ENCODE data around the gene CHTF18. TPM values are rescaled to one million over a fixed set of nuclear protein-coding genes. Genes with fewer than 3 reads are reported as not detected.

Gene CHTF18
- total RNA-seq, 1 experiment from 2014 or later: 102 TPM

- Mint-ChIP-seq H3K4me1 (ENCODE audit: low read depth, unreplicated experiment) (no peaks in the 10 kb centered on the region), H3K9me3 (ENCODE audit: unreplicated experiment) (no peaks in the 10 kb centered on the region), H3K27ac (ENCODE audit: unreplicated experiment) (no peak overlapping the region), H3K36me3 (ENCODE audit: insufficient read depth, unreplicated experiment) (peaks cover 7% of the 10 kb centered on the region), H3K27me3 (ENCODE audit: insufficient read depth, unreplicated experiment) (no peaks in the 10 kb centered on the region), H3K4me3 (ENCODE audit: unreplicated experiment) (no peak overlapping the region)
- no peaks in the 10 kb centered on the region for H3K27me3 ChIP-seq (replicated peaks; ENCODE audit: control insufficient read depth, insufficient read depth, low read length)
- TF ChIP-seq CTCF (IDR thresholded peaks at IDR 0.05; ENCODE audit: insufficient read depth in 1 of 2, low read depth in 1 of 2, low read length in 1 of 2, severe bottlenecking in 1 of 2, unreplicated experiment in 1 of 2): peak; percentile 25 to 37
- no TSS peak for BruUV-seq (replicated peaks)
- no peaks in the 10 kb centered on the region for H3K9me3 ChIP-seq
- DNase-seq: no peak
- H3K36me3 ChIP-seq (ENCODE audit: control insufficient read depth, insufficient read depth, low read length): no peaks in the 10 kb centered on the region
- H3K4me1 ChIP-seq: no peaks in the 10 kb centered on the region
- CTCF ChIA-PET: interaction anchor here (0.7 kb wide), 2 partner anchors 16 to 43 kb away, joined by 5 to 6 read pairs; no protein-coding TSS in a partner anchor
- no peak overlapping the region for H3K4me3 ChIP-seq (ENCODE audit: low read depth, low read length)
- intact Hi-C loops (cut with micrococcal nuclease; ENCODE audit: unreplicated experiment): loop anchor here (5.0 kb wide), 1 partner anchor 43 kb away; the partner anchor contains the start of genes CHTF18 and RPUSD1
- POLR2A ChIA-PET: interaction anchor here (0.7 kb wide), 1 partner anchor 62 kb away, joined by 5 read pairs; no protein-coding TSS in a partner anchor
Observed at GRCh38 chr16:743794-744500, 44.5 kb upstream of the CHTF18 start.

- Histone ChIP-seq H3K36me3 (ENCODE audit: control insufficient read depth, insufficient read depth, low read length) (no peaks in the 10 kb centered on the region), H3K9me3 (no peaks in the 10 kb centered on the region), H3K4me3 (ENCODE audit: low read depth, low read length) (no peak overlapping the region), H3K4me1 (no peaks in the 10 kb centered on the region), H3K27me3 (replicated peaks; ENCODE audit: control insufficient read depth, insufficient read depth, low read length) (no peaks in the 10 kb centered on the region)
- Mint-ChIP-seq H3K4me1 (ENCODE audit: low read depth, unreplicated experiment) (no peaks in the 10 kb centered on the region), H3K4me3 (ENCODE audit: unreplicated experiment) (no peak overlapping the region), H3K27ac (ENCODE audit: unreplicated experiment) (no peak overlapping the region), H3K9me3 (ENCODE audit: unreplicated experiment) (no peaks in the 10 kb centered on the region), H3K27me3 (ENCODE audit: insufficient read depth, unreplicated experiment) (no peaks in the 10 kb centered on the region), H3K36me3 (ENCODE audit: insufficient read depth, unreplicated experiment) (no peaks in the 10 kb centered on the region)
- peak; percentile 46 to 80 for TF ChIP-seq CTCF (IDR thresholded peaks at IDR 0.05; ENCODE audit: insufficient read depth in 1 of 2, low read depth in 1 of 2, low read length in 1 of 2, severe bottlenecking in 1 of 2, unreplicated experiment in 1 of 2)
- BruUV-seq (replicated peaks): no TSS peak
- CTCF ChIA-PET: interaction anchor here (0.7 kb wide), 1 partner anchor 51 kb away, joined by 4 read pairs; no protein-coding TSS in a partner anchor
- peak in 1 of 2 experiments; percentile 65 for DNase-seq
- POLR2A ChIA-PET: no interaction called here
- intact Hi-C loops (cut with micrococcal nuclease; ENCODE audit: unreplicated experiment): no loop called here
Observed at GRCh38 chr16:745739-746138, 42.7 kb upstream of the CHTF18 start.

- Histone ChIP-seq H3K9me3 (no peaks in the 10 kb centered on the region), H3K4me1 (peaks cover 1% of the 10 kb centered on the region), H3K4me3 (ENCODE audit: low read depth, low read length) (no peak overlapping the region), H3K36me3 (ENCODE audit: control insufficient read depth, insufficient read depth, low read length) (no peaks in the 10 kb centered on the region), H3K27me3 (replicated peaks; ENCODE audit: control insufficient read depth, insufficient read depth, low read length) (no peaks in the 10 kb centered on the region)
- POLR2A ChIA-PET: interaction anchor here (0.6 kb wide), 1 partner anchor 66 kb away, joined by 3 read pairs; no protein-coding TSS in a partner anchor
- Mint-ChIP-seq H3K4me3 (ENCODE audit: unreplicated experiment) (no peak overlapping the region), H3K27ac (ENCODE audit: unreplicated experiment) (no peak overlapping the region), H3K4me1 (ENCODE audit: low read depth, unreplicated experiment) (no peaks in the 10 kb centered on the region), H3K27me3 (ENCODE audit: insufficient read depth, unreplicated experiment) (no peaks in the 10 kb centered on the region), H3K36me3 (ENCODE audit: insufficient read depth, unreplicated experiment) (peaks cover under 1% of the 10 kb centered on the region), H3K9me3 (ENCODE audit: unreplicated experiment) (no peaks in the 10 kb centered on the region)
- intact Hi-C loops (cut with micrococcal nuclease; ENCODE audit: unreplicated experiment): no loop called here
- no peak for TF ChIP-seq CTCF (IDR thresholded peaks at IDR 0.05; ENCODE audit: insufficient read depth in 1 of 2, low read depth in 1 of 2, low read length in 1 of 2, severe bottlenecking in 1 of 2, unreplicated experiment in 1 of 2)
- CTCF ChIA-PET: no interaction called here
- DNase-seq: no peak
- no TSS peak for BruUV-seq (replicated peaks)
Observed at GRCh38 chr16:746637-747036, 41.8 kb upstream of the CHTF18 start.
